Urothelium cell line (cell line): ENCODE results near the gene CSTA.

ENCODE experiments used
- DNase-seq: peaks from one replicate; pipeline ENCODE4 v3.0.0; 2011; ENCODE audit warnings: low spot score, mixed read lengths
- FAIRE-seq: peaks from 2 replicates; lab custom pipeline; 2011; peaks lifted over from hg19 to GRCh38; lab: Jason Lieb, UNC

Gene CSTA, protein sequence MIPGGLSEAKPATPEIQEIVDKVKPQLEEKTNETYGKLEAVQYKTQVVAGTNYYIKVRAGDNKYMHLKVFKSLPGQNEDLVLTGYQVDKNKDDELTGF

DNA sequence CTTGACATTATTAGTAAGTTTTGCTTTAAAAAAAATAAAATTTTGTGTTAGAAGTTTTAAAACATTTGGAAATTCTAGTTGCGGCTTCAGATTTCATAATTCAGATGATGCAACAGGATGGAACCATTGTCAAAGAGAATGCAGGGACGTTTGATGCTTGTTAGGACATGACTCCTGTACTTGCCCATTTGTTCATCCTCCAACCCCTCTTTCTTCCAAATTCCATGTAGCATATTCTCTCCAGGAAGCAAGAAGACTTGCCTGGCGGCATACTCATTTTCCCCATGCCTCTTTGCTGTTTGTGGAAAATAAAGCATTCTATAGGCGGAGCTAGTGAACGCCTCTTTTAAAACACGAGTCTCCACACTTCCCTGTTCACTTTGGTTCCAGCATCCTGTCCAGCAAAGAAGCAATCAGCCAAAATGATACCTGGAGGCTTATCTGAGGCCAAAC, at the start of gene CSTA:
CSTA (plus strand) TSS at position 378 of the 453 bp plus-strand sequence; CDS start at position 423, 45 bp downstream.
- no peak for FAIRE-seq

DNA sequence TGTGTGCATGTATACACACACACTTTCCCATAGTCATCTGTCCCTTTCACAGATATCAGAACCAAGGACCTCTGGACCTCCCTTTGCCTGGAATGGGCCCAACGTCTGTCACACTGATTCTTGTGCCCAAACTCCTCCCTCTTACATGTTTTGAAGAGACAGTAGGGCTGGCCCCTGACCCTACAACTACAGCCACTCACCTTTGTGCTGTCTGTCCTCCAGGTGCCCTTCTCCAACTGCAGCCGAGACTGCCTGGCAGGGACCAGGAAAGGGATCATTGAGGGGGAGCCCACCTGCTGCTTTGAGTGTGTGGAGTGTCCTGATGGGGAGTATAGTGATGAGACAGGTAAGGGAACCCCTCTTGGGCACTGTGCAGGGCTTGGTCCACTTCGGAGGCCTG, 43.2 kb upstream of the CSTA start:
- FAIRE-seq, result peak; percentile 27
- no peak for DNase-seq

More for the DNA sequence above, at the start of gene CSTA:
- DNase-seq, result no peak

DNA sequence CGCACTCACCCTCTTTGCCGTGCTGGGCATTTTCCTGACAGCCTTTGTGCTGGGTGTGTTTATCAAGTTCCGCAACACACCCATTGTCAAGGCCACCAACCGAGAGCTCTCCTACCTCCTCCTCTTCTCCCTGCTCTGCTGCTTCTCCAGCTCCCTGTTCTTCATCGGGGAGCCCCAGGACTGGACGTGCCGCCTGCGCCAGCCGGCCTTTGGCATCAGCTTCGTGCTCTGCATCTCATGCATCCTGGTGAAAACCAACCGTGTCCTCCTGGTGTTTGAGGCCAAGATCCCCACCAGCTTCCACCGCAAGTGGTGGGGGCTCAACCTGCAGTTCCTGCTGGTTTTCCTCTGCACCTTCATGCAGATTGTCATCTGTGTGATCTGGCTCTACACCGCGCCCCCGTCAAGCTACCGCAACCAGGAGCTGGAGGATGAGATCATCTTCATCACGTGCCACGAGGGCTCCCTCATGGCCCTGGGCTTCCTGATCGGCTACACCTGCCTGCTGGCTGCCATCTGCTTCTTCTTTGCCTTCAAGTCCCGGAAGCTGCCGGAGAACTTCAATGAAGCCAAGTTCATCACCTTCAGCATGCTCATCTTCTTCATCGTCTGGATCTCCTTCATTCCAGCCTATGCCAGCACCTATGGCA, 41.1 kb upstream of the CSTA start:
- no peak for FAIRE-seq

DNA sequence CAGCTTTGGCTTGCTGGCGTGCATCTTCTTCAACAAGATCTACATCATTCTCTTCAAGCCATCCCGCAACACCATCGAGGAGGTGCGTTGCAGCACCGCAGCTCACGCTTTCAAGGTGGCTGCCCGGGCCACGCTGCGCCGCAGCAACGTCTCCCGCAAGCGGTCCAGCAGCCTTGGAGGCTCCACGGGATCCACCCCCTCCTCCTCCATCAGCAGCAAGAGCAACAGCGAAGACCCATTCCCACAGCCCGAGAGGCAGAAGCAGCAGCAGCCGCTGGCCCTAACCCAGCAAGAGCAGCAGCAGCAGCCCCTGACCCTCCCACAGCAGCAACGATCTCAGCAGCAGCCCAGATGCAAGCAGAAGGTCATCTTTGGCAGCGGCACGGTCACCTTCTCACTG, 40.6 kb upstream of the CSTA start:
- FAIRE-seq, result peak; percentile 5
- no peak for DNase-seq

More for the DNA sequence above, 41.1 kb upstream of the CSTA start:
- DNase-seq, result no peak

DNA sequence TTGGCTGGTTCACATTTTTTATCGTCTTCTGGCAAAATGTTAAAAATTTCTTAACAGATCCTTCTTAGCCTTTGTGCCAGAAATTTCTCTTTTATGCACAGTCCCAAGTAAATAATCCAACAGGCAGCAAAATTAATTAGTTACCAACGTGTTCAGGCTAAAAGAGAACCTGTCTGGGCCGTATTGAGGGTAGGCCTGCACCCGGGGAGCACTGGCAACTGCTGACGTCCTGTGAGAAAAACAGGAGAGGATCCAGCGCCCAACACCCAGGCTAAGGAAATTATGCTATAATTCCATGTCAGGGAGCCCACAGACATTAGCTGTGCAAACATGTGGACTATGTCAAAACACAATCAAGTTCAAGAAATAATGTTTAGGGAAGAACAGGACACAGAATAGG, 30.7 kb upstream of the CSTA start:
- FAIRE-seq (no peak), DNase-seq (no peak)

DNA sequence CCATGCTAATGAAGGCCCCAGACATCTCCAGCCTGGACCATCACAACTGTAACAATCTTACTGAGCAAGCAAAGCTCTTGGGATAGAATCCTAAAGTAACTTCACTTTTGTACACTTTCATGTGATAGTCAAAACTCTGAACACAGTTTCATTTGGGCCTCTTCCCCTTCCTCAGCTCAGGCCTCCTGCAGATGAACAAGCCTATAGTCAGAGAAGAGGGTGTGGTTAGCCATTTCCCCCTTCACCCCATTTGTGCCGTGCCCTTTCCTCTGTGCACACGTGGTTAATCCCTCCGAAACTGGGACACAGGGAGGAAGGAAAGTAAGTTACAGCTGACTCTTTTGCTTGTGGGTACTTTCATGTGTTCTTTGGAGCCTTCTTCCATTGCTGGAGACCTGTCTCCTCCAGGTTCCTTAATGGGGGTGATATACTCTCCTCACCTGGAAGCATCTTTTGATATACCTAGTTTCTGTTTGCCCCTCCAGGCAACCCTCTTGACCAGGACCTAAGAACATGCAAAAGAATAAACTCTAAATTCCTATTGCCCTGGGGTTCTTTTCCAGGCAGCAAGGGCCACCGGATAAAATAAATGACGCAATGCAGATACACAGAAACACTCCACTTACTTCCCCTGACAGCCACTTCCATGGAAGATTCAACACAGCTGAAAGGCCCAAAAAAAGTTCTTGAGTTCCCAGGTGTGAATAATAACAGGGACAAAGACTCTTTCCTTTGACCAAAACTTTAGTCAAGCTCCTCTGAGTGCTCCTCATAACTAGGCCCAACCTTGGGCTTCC, 29.6 kb upstream of the CSTA start:
- no peak for FAIRE-seq

DNA sequence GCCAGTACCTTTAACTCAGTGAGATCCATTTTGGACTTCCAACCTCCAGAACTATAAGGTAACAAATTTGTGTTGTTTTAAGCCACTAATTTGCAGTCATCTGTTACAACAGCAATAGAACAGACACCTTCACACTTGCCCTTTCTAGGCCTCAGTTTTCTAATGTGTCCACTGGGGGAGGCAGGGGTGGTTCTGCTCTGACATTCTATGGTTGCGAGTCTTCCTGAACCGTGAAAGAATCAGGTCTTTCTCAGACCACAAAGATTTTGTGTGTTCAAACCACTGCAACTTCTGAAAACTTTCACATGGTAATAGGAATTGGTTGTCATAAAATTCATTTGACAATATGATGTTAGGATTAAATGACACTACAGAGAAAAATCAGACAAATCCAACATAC, 26.8 kb upstream of the CSTA start:
- DNase-seq (no peak), FAIRE-seq (no peak)

More for the DNA sequence above, 29.6 kb upstream of the CSTA start:
- DNase-seq, result no peak

DNA sequence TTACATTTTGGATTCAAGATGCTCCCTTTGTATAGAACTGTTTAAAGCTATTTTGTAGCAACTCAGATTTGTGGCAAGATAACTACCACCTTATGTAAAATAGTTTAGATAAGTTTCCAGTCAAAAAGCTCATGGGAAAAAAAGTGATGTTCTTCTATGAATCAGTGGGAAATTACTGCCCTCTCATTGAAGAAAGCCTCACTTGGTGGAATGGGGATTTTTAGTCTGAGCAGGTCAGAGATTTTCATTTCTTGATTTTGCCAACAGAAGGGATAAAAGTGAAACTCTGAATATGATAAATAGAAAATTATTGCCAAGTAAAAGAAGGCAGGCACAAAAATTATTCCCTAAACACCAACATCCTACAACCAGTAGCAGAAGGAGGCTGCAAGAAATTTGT, 25.8 kb upstream of the CSTA start:
- FAIRE-seq, result no peak
- DNase-seq, result no peak

DNA sequence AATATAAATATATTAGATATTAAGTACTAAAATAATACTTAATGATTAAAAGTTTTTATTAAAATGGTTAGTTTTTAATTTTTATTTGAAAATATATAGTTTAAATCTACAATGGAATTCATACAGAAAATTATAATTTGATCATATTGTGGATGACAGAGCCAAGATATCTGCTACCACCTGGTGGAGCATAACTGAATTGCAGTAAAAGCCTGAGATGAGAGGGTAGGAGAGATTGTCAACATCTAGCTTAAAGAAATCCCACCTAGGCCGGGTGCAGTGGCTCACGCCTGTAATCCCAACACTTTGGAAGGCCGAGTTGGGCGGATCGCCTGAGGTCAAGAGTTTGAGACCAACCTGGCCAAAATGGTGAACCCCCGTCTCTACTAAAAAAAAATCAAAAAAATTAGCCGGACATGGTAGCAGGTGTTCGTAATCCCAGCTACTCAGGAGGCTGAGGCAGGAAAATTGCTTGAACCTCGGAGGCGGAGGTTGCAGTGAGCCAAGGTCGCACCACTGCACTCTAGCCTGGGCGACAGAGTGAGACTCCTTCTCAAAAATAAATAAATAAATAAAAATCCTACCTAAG, 25.1 kb upstream of the CSTA start:
- FAIRE-seq (no peak), DNase-seq (no peak)

DNA sequence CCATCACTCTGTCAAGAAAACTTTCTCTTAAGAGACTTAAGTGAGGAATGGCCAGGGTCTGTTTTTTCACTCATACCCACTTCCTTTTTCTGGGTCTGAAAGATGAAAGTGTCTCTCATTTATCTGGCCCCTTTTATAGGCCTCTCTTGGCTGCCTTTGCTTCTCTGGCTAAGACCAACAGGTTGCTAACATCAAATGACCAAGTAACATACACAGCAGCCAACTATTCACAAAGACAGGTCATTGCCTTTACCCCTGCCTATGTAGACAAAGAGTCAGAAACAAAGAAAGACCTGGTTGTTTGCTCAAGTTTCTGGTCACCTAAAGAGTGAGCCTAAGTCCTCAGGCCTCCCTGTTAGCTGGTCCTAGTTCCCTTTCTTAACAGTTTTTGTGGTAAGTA, 24.0 kb upstream of the CSTA start:
- no peak for DNase-seq
- no peak for FAIRE-seq

DNA sequence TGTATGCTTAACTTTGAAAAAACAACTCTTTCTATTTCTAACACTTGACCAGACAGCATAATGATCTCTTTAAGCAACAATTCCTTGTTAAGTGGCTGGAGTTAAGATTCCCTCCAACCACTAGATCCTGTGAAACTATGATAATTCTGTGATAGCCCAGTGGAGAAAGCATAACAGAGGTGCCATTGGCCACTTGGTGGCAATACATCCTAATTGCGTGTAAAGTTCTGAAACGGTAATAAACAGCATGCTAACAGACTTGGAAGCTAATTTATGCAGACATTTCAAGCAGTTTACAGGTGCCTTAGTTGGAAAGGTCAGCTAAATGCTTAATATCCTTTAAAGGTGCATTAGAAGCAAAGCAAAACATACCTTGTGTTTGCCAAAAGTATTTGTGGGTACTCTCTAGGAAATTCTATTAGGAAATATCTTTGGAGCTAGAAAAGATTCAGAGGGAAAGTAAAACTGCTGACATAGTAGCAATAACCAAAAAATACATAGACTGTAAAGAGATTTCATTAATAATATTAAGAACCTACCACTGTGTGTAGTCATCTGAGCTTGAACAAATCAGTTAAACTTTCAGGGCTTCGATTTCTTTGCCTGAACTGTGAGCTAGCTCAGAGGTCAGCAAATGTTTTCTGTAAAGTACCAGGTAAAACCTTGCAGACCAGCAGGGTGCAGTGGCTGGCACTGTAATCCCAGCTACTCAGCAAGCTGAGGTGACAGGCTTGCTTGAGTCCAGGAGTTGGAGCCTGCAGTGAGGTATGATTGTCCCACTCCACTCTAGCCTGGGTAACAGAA, 19.0 kb upstream of the CSTA start:
- DNase-seq (peak; percentile 18), FAIRE-seq (no peak)

DNA sequence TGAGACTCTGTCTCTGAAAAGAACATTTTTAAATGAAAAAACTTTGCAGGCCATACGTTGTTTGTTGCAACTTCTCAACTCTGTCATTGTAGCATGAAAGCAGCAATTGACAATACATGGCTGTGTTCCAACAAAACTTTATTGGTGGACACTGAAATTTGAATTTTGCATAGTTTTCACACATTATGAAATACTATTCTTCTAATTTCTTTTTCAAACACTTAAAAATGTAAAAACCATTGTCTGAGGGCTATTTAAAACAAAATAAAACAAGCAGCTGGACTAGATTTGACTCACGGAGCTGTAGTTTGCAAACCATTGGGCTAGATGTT, 18.5 kb upstream of the CSTA start:
- no peak for FAIRE-seq

DNA sequence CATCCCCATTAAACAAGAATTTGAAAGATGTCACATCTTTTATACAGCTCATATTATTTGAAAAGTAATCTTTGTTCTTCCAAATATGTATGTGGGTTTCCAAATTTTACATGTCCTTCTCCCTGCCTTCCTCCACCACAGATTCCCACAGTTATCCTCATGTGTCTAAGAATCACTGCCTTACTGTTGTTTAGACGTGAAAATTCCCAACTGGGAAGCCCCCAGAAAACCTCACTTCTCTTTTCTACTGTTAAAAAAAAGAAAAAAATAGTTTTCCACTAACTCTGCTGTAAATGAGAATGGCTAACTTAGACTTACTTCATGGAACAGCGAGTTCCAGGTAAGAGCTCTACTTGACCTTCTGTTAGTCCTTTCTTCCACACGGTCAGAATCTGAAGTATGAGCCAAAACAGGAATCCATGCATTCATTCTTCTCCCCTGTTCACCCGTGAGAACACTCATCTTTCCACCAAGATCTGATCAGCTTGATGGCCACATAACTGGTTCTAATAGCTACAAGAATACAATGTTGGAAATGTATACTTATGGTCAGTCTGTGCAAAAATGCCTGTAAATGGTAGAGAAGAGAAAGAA, 17.9 kb upstream of the CSTA start:
- DNase-seq, result no peak
- no peak for FAIRE-seq

More for the DNA sequence above, 18.5 kb upstream of the CSTA start:
- no peak for DNase-seq

DNA sequence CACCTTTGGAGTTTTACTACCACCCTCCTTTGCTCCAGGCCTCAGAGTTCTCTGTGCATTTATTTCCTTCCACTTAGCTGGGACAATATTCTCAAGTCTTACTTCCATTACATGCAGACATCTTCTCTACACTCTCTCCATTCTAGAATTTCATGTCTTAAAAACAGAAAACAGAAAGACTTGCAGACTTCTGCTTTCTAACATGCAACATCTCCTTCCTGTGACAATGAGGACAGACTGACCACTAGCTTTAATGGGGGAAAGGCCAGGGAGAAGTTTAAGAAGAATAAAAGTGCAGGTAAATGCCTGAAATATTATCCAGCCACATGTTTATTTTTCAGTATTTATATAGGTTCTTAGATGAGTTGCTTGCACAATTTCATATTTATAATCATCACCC, 17.1 kb upstream of the CSTA start:
- DNase-seq (no peak), FAIRE-seq (peak; percentile 23)

DNA sequence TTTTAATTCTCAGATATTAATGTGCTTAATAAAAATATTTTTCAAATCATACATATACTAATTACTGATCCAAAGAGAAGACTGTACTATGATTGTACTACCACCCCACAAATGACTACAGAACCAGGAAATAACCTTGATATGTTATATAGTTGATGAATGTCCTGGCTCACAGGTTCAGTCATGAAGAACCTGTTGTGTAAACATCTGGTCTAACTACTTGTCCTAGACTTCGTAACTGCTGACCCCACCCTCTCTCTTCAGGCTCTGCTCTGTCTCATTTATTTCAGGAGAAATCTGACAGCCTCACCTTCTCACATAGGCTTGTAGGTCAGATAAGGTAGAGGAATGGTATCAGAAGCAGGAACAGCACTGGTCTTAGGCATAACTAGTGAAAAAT, 14.7 kb upstream of the CSTA start:
- DNase-seq (no peak), FAIRE-seq (no peak)

DNA sequence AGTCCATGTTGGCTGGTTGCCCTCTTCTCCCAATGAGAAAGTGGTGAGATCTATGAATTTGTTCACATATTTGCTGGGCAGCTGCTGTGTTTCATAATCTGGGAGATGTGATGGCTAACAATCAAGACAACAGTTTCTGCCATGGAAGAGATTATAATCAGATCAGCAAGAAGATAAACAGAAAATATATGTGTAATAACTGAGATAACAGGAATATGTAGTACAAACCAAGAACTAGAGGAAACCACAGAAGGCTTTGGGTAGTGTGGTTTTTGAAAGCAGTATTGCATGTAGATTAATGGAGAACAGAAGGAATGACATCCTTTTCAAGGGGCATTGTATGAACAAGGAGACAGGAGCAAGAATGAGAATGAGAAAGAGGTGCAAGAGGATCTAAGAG, 12.2 kb upstream of the CSTA start:
- no peak for DNase-seq

DNA sequence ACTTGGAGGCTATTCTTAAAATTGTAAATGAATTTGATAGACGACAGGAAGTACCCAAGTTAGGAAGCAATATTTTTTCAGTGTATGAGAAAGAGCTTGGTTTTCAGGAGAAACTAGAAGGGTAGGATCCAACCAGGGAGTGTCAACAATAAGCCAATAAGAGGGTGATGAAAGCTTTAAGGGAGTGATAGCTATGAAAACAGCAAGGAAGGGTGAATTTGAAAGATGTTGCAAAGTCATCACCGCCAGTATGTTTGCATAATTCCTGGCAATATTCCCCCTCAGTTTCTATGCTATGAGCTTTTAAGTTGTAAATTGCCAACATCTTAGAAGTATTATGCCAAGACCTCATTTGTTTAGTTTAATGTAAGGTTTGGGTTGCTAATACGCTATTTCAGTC, 11.8 kb upstream of the CSTA start:
- no peak for DNase-seq
- FAIRE-seq, result no peak

More for the DNA sequence above, 12.2 kb upstream of the CSTA start:
- no peak for FAIRE-seq

DNA sequence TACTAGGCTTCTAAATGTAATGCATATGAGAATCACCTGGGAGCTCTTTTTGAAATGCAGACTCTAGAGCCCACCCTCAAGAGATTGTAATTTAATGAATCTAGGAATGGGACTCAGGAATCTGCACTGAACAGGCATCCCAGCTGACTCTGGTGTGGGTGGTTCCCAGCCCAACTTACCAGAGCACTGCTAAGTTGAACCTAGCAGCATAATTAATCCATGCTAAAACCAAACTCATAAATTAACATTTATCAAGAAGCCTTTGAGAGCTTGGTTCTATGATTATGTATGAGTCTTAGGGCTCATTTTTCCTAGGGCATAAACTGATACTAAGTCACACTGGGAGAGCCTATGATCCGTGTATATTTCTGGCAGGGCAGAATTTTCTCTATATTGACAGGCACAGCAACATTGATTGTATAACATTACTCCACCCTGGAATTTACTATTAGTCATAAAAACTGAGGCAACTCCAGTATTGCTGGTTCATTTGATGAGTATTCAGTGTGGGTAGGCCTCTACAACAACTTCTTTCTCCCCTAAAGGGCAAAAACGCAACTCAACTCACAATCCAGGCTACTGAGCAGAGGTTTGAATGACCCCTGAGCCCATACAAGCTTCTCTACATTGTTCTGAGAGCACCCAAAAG, 10.7 kb upstream of the CSTA start:
- no peak for FAIRE-seq
- DNase-seq, result no peak

DNA sequence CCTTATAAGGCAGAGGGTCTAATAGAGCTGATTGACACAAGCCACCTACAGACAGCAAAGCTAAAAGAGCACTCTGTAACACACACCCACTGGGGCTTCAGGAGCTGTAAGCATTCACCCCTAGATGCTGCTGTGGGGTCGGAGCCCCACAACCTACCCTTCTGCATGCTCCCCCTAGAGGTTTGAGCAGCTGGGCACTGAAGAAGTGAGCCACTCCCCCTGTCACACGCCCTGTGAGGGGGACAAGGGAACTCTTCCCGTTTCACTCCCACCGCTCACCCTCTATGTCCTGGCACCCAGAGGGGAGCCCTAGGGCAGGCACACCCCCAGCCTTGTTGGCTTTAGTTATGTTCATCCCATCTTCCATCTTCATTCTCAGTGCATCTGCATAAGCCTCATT, 9.4 kb upstream of the CSTA start:
- DNase-seq (no peak), FAIRE-seq (no peak)

DNA sequence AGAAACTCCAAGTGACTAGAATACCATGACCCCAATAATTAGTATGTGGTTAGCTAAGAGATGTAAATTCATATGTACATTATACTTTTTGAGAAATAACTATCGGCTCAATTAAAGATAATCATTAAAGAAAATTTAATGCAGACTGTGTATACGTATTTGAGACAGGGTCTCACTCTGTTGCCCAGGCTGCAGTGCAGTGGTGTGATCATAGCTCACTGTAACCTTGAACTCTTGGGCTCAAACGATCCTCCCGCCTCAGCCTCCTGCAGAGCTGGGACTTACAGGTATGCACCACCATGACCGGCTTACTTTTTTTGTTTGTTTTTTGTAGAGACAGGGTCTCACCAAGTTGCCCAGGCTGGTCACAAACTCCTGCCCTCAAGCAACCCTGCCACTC, 8.7 kb upstream of the CSTA start:
- DNase-seq (no peak), FAIRE-seq (no peak)
